GM06990 (cell line): Measurements from ENCODE around the gene PAGR1.
A peak's percentile ranks its signal among the peaks of the same experiment; 100 is the strongest.

Source experiments
- DNase-seq: peaks from one replicate; pipeline ENCODE4 v3.0.0-alpha.2; 2011; ENCODE audit not compliant: insufficient read length; ENCODE audit errors: extremely low read depth
- H3K27me3 ChIP-seq: replicated peaks from 2 replicates; pipeline ENCODE4 v1.6.0; 2011; ENCODE audit warnings: low read length; ENCODE audit not compliant: control insufficient read depth, insufficient read depth
- H3K36me3 ChIP-seq: 2 replicates; pipeline ENCODE4 v1.5.1; 2011; ENCODE audit warnings: low read length; ENCODE audit not compliant: control insufficient read depth, insufficient read depth
- H3K4me3 ChIP-seq: replicated peaks from 2 replicates; pipeline ENCODE4 v1.5.1; 2011; ENCODE audit warnings: low read depth, mild to moderate bottlenecking, control low read depth, low read length
- TF ChIP-seq, protein P1 (sequence below): IDR thresholded peaks from 2 replicates; pipeline ENCODE4 v1.5.1; 2011; ENCODE audit warnings: low read length, control low read depth, mild to moderate bottlenecking, inconsistent platforms; ENCODE audit not compliant: insufficient read depth, poor library complexity, severe bottlenecking

Gene PAGR1

DNA sequence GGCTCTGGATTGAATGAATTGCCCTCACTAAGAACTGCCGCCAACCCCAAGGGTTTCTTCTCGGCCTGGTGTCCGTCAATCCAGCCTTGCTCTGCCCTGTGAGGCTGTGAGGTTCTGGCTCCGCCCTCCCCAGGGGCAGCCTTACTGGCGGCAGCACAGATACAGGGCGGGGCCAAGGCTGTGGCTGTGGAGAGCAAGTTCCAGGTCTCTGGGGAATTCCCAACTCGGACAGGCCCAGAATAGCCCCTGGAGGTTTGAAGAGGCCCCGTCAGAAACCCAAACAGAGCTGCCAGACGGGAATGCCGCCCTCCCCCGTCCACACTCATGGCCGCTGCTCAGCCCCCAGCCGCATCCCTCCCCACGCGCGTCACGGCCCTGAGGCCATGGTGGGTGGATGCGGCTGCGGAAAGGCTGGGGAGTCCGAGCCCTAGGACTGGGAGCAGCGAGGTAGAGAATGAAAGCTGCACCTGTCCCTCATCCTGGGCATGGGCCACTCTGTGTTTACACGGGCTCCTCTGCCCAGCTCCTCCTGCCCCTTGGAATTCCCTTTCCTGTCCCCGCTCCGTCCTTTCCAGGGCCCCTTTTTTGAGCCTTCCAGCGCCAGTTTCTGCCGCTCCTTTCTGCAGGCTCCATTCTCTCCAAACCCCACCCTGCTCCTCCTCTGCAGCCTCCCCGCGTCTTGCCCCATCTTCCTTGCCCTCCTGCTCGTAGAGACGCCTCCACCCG is 4.6 kb upstream of the PAGR1 start:
- TF ChIP-seq, protein P1, sequence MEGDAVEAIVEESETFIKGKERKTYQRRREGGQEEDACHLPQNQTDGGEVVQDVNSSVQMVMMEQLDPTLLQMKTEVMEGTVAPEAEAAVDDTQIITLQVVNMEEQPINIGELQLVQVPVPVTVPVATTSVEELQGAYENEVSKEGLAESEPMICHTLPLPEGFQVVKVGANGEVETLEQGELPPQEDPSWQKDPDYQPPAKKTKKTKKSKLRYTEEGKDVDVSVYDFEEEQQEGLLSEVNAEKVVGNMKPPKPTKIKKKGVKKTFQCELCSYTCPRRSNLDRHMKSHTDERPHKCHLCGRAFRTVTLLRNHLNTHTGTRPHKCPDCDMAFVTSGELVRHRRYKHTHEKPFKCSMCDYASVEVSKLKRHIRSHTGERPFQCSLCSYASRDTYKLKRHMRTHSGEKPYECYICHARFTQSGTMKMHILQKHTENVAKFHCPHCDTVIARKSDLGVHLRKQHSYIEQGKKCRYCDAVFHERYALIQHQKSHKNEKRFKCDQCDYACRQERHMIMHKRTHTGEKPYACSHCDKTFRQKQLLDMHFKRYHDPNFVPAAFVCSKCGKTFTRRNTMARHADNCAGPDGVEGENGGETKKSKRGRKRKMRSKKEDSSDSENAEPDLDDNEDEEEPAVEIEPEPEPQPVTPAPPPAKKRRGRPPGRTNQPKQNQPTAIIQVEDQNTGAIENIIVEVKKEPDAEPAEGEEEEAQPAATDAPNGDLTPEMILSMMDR: no peak
- Histone ChIP-seq H3K36me3 (peaks cover 15% of the 10 kb centered on the region), H3K4me3 (peak overlapping the region; percentile 54), H3K27me3 (no peaks in the 10 kb centered on the region)
- DNase-seq: peak; percentile 77

DNA sequence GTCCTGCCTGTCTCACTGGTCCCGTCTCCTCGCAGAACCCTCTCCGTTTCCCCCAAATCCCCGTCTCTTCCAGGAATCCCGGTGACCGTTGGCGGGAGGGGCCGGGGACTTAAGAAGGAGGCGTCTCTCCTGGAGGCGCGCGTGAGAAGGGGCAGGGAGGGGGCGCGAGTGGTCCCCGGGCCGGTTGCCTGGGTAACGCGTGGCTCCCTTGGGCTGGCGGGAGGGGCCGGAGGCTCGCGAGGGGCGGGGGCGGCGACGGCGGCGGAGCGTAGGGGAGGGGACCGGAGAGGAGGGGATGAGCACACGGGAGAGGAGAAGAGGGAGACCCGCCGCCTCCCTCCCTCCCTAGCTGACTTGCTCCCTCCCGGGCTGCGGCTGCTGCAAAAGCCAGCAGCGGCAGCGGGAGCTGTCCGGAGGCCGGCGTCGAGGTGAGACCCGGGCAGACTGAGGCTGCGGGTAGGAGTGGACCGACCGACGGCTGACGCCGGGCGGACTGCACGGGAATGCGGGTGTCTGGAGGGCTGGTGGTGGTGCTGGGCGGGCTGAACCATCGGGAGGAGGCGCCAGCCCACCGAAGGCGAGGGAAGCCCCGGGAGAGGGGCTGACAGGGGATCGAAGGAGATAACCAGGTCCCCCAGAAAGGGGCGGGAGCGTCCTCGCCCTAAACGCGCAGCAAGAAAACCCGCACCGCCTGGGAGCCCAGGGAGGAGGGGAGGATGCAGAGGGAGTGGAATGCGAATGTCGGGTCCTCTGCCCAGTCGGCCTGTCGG is 3.9 kb upstream of the PAGR1 start, which contains the start of gene PRRT2:
PRRT2 (plus strand) TSS at position 298 of the 770 bp plus-strand sequence. CDS start 862 bp downstream, outside the sequence.
- peak; percentile 60 for DNase-seq
- TF ChIP-seq, protein P1: no peak
- Histone ChIP-seq H3K4me3 (peak within 1 kb of the TSS; percentile 54), H3K27me3 (no peaks in the 10 kb centered on the region), H3K36me3 (peaks cover 15% of the 10 kb centered on the region)

GRCh38 chr16:29812754-29813643 is 3.0 kb upstream of the PAGR1 start:
- DNase-seq: no peak
- TF ChIP-seq, protein P1: no peak
- Histone ChIP-seq H3K4me3 (no peak overlapping the region), H3K36me3 (peaks cover 14% of the 10 kb centered on the region), H3K27me3 (no peaks in the 10 kb centered on the region)

DNA sequence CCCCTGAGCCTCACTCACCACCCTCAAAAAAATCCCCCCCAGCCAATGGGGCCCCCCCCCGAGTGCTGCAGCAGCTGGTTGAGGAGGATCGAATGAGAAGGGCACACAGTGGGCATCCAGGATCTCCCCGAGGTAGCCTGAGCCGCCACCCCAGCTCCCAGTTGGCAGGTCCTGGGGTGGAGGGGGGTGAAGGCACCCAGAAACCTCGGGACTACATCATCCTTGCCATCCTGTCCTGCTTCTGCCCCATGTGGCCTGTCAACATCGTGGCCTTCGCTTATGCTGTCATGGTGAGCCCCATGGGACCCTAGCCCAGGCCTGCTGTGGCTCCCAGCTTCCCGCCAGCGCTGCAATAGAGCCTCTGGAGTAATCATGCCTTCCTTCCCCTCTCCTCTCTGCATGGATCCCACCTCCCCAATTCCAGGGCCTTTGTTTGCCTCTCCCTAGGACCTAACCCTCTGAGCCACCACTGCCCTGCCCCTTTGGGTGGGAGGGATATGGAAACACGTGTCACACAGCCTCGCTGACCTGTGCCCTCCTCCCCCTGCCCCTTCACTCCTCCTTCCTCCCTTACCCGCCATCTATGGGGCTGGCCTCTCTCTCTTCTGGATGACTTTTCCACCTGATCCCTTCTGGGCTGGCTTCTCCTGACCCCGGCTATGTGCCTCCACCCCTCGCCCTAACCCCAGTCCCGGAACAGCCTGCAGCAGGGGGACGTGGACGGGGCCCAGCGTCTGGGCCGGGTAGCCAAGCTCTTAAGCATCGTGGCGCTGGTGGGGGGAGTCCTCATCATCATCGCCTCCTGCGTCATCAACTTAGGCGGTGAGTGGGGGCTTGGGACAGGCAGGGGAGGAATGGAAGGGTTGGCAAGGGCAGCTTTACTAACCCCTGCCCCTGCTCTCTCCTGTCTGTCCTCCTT is 2.0 kb upstream of the PAGR1 start:
- no peak overlapping the region for H3K4me3 ChIP-seq
- no peak for DNase-seq
- no peaks in the 10 kb centered on the region for H3K27me3 ChIP-seq
- TF ChIP-seq, protein P1: no peak
- H3K36me3 ChIP-seq: peaks cover 12% of the 10 kb centered on the region

DNA sequence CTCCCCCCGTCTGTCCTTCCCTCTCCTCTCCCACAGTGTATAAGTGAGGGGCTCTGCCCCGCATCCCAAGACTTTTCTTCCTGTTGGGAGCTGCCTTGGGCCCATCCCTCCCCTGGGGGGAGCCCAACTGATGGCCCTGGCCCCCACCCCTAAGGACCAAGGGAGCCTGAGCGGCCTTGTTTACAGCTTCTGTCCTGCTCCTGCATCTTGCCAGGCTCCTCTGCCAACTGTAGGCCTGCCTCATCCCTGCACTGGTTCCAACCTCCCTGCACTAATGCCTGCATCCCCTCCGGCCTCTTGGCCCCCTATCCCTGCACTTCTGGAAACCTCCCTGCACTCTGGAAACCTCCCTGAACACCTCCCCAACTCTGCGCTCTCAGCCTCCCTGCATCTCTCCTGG is 1.4 kb upstream of the PAGR1 start:
- peaks cover 9% of the 10 kb centered on the region for H3K36me3 ChIP-seq
- H3K27me3 ChIP-seq: no peaks in the 10 kb centered on the region
- DNase-seq: no peak
- TF ChIP-seq, protein P1: no peak
- H3K4me3 ChIP-seq: no peak overlapping the region
